DLD1 (cell line): Measurements from ENCODE around the gene ZFP36.

Experiments
- in situ Hi-C: cut with HindIII; loops from 2 replicates; pipeline ENCODE4 v1.10.0; 2017; ENCODE audit warnings: low sequenced_read_pairs

The ZFP36 gene

GRCh38 chr19:39384839-39385568 lies 21.6 kb upstream of the ZFP36 start:
- in situ Hi-C loops: no loop called here

DNA sequence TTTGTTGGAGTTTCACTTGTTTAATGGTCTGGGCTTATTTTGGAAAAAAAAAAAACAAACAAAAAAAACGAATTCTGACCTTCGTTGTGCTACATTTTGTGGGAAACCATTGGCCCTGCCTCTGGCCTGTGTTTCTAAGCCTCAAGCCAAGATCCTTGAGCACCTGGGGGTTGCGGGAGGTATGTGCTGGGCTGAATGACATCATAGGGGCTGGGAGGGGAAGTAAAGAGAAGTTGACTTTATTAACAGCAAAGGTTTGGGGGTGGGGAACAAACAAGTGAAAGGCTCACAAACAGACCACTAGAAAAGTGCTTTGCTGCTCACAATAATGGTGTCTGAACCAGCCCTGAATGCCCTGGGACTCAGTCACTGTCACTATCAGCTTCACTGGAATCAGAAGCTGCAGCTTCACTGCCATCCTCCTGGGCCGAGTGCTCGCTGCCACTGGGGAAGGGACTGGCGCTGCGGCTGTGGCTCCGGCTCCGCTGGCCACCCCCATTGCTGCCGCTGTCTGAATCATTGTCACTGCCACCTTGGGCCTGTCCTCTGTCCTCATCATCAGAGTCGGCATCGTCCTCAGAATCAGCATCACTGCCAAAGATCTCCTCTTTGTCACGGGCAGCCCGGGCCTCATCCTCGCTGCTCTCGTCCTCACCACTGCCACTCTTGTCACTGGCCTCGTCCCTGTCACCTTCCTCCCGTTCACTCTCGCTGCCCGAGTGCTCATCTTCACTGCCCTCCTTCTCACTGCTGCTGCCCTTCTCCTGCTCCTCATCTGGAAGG lies 20.8 kb upstream of the ZFP36 start:
- in situ Hi-C loops: no loop called here

DNA sequence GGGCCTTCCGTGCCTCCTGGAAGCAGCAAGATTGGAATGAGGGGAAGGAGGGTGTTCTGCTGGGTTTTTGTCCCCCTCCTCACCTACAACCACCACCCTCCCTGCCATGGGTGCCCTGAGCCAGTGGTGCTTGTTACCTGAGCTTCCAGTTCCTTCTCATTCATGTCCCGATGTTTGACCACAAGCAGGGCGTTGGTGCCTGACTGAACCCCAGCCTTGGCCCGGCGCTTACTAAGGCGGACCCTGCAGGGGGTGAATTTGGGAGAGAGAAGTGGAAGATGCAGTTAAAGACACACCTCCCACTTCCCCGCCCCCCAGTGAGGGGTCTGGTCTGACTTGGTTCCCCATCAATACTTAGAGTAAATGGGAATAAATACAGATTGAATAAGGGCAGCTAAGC lies 20.1 kb upstream of the ZFP36 start:
- in situ Hi-C loops: no loop called here

DNA sequence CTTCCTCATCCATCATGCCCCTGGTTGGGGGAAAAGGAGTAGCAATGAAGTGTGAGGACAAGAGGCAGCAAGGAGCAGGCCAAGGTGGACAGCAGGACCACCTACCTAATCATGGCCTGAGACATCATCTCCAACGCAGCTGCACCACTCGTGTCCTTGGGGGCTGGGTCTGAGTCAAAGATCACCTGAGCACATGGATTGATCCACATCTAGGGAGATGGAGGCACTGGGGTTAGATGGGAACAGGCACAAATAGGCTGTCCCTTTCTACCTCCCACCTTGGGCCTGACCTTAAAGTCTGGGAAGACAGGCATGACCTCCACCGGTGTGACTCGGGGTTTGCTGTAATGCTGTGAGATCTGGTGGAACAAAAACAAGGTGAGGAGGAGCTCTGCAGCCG lies 18.0 kb upstream of the ZFP36 start:
- in situ Hi-C loops: no loop called here

DNA sequence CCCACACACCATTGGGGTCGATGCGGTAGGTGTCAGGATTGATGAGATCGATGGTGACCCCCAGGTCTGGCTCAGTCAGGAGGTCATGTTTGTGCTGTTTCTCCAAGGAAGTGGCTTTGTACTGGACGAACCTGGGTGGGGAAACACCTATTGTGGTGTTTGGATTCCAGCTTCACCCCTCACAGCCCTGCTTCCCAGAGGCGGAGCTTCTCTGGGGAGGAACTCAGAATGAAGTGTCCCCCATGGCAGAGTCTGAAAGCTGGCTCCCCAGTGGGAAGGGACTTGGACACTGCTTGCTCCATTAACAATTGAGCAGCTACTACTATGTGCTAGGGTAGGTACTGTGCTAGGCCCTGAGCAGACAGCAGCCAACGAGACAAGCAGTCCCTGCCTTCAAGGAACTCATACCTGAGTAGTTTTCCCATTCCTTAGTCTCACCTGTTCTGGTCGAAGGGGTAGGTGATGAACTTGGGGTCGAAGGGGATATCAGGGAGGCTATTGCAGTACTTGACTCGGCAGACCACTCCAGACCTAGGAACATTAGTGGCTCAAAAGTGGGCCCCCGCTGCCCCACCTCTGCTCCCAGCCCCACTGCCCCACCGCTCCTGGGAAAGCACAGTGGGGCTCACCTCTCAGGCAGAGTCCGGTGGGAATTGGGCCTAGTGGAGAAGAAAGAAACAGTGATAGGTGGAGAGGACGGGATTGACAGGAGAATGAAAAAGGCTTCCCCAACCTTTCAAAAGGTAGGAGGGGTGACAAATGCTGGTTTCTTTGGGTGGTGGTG lies 16.8 kb upstream of the ZFP36 start:
- in situ Hi-C loops: no loop called here

DNA sequence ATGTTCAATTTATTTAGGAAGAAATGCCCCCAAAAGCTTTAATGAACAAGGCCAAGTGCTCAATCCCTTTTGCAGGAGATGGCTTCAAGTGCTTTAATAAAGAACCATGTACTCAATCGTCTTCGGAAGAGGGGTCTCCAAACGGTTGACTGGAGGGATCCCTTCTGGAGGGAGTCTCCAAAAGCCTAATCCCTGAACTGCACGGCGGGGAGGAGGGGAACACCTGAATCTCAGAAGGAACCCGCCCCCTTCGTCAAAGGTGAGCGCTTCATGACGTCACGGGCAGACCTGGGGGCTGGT lies 16.2 kb upstream of the ZFP36 start:
- in situ Hi-C loops: no loop called here

DNA sequence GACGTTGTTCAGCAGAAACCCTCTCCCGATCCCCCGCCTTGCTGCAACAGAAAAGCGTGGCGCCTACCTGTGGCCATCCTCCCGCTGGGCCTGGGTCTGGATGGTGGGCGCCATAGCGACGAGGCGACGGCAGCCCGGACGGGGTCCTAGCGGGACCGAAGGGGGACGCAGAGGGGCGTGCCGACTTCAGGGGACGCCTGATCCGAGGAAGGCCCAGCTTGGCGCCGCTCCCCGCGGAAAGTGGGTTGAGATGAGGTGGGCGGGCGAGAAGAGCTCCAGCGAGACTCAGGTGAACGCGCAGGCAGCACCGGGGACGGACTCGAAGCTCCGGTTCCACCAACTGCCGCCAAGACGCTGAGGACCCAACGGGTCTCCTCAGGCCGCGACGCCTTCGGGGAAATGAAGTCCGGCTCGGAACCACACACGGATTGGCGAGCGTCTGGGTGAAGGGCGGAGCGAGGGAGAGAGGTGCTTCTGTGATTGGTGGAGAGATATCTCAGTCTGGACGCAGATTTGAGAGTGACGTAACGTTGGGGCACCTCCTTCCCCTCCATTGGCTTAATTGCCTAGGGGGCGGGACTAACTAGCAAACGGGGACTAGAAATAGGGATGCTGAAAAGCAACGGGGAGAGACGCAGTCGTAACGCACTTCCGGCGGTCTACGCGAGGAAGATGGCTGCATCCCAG lies 15.8 kb upstream of the ZFP36 start, which contains the start of the genes MED29 and PAF1:
TSS of gene MED29 (plus strand) at position 628 of the 687 bp plus-strand sequence. CDS start at position 673, 45 bp downstream.
TSS of gene PAF1 (minus strand) at position 356 of the 687 bp plus-strand sequence. CDS start at position 114, 242 bp downstream.
- in situ Hi-C loops: no loop called here

DNA sequence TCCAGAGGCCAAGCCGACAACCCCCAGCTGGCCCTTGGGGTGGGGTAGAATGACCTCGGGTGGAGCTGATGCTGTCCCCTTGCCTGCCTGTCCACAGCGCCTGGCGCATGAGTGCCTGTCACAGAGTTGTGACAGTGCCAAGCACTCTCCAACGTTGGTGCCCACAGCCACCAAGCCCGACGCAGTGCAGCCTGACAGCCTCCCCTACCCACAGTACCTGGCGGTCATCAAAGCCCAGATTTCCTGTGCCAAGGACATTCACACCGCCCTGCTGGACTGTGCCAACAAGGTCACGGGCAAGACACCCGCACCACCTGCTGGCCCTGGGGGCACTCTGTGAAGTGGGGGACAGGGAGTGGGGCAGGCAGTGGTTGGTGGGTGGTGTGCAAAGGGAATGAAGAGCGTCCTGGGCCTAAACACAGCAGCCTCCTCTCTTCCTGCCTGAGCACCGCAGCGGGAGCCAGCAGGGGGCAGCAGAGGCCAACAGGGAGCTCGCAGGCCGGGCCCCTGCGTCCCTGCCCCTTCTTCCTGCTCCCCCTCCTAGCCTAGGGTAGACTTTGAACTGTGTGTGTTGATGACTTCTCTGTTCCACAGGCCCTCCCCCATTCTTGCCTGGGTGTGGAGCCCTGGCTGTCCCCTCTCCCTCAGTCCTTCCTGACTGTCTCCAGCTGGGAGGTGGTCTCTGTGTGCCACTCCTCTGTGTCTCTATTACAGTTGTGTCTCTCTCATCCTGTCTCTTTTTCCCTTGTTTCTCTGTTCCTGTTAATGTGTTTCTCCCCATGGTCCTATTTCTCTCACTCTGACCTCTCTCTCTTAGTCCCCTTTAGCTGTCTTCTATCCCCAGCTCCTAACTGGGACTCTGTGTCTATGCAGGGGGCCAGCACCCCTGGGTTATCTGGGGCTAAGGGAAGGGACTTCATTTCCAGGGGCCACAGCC lies 9.0 kb upstream of the ZFP36 start:
- in situ Hi-C loops: no loop called here

DNA sequence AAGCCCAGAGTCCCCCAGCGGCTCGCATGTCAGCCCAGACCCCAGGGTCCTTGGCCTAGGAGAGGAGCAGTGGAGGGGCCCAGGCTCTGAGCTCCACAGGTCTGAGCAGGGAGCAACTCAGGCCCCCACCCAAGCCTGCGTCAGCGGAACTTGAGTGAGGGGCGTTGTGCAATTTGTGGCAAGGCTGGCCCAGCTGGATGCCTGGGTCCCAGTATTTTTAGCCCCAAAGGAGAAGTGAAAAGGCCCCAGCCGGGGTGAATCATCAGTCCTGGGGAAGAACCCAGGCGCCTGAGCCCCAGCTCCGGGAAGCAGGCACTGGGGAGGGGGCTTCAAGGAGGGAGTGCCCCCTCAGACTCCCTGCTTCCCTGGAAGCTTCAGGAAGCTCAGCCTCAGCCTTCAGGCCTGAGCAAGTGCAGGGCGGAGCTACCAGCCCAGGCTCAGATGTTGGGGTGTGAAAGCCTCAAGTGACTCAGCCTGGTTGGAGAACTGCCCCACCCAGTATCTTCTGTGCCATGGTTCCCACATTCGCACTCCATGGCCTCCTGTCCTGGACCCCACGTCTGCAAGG lies 8.3 kb upstream of the ZFP36 start:
- in situ Hi-C loops: no loop called here

DNA sequence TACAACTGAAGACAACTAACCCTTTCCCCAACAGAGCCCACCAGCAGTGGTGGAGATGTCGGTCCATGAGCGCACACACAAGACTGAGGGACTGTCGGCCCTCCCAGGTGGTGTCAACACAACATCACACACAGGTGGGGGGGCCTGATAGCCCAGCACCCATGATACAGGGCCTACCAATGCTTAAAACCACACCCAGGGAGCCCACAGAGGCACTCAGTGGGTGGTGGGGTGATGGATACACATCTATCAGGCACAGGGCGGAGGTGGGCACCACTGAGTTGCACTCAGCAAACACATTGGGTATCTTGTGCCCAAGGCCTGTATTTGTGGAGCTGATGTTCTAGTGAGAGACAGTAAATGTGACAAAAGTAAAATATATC lies 7.0 kb upstream of the ZFP36 start:
- in situ Hi-C loops: no loop called here

DNA sequence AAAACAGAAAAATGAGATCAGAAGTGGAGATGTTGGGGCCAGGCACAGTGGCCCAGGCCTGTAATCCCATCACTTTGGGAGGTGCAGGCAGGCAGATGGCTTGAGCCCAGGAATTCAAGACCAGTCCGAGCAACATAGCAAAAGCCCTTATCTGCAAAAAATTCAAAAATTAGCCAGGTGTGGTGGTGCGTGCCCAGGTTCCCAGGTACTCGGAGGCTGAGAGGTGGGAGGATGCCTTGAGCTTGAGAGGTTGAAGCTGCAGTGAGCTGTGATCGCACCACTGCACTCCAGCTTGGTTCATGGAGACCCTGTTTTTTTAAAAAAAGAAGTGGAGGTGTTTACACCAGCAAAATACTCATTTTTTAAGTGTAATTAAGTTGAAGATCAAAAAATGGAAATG lies 6.6 kb upstream of the ZFP36 start:
- in situ Hi-C loops: no loop called here

- in situ Hi-C loops: no loop called here
Measured at GRCh38 chr19:39401070-39401548, 5.5 kb upstream of the ZFP36 start.

GRCh38 chr19:39401549-39402345 lies 4.9 kb upstream of the ZFP36 start:
- in situ Hi-C loops: no loop called here

DNA sequence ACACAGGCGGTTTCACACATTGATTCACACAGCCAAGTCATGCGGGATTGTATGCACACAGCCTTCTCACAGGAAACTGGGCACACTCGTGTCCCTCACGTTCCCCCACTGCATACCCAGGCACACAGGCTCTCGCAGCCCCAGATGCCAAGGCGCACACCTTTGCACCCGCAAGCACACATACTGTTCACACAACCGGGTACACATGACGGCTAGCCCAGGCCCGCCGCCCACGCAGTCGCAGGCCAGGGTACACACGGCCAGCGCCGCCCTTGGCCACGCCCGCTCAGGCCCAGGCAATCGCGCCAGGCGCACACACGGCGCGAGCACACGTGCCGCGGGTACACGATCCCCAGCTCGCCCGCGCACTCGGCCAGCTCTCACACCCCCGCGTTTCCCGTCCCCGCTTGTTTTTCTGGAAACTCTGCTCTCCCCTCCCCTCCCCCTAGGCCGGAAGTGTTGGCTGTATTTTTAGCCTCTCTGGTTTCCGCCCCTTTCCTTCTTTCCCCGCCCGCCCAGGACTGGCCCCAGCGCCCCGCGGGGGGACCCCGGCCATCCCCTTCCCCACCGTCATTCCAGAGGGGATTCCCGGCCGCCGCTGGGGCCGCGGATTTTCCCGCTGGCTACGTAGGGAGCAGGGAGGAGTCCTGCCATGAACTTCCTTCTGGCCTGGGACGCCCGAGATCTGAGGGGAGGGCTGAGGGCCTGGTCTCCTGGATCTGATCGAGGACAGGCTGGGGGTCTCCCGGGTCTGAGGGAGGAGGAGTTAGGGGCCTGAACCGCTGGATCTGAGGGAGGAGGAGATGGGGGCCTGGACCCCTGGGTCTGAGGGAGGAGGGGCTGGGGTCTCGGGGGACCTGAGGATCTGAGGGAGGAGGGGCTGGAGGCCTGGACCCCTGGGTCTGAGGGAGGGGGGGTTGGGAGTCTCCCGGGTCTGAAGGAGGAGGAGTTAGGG lies 4.0 kb upstream of the ZFP36 start:
- in situ Hi-C loops: no loop called here

- in situ Hi-C loops: no loop called here
Measured at GRCh38 chr19:39403331-39404312, 3.0 kb upstream of the ZFP36 start.

- in situ Hi-C loops: no loop called here
Measured at GRCh38 chr19:39405261-39405957, 1.2 kb upstream of the ZFP36 start.
